Umbilical cord (tissue), 2 donors: Measurements from ENCODE around the gene NEK6. TPM values are rescaled to one million over a fixed set of nuclear protein-coding genes. Genes with fewer than 3 reads are reported as not detected.
A peak's percentile ranks its signal among the peaks of the same experiment; 100 is the strongest.

Experiments used
- DNase-seq: peaks from one replicate; pipeline ENCODE4 v3.0.0-alpha.2; 2015; ENCODE audit warnings: low spot score
- total RNA-seq: library from RNA; depleted of rRNA; stranded (reverse); fragments of >200 nt; gene quantifications from one replicate; pipeline ENCODE4 v1.2.3, GENCODE V29; 2014; ENCODE audit warnings: low replicate concordance; ENCODE audit not compliant: insufficient read depth

NEK6 gene
- total RNA-seq, 1 donor from 2014 or later = 32.0 TPM

DNA sequence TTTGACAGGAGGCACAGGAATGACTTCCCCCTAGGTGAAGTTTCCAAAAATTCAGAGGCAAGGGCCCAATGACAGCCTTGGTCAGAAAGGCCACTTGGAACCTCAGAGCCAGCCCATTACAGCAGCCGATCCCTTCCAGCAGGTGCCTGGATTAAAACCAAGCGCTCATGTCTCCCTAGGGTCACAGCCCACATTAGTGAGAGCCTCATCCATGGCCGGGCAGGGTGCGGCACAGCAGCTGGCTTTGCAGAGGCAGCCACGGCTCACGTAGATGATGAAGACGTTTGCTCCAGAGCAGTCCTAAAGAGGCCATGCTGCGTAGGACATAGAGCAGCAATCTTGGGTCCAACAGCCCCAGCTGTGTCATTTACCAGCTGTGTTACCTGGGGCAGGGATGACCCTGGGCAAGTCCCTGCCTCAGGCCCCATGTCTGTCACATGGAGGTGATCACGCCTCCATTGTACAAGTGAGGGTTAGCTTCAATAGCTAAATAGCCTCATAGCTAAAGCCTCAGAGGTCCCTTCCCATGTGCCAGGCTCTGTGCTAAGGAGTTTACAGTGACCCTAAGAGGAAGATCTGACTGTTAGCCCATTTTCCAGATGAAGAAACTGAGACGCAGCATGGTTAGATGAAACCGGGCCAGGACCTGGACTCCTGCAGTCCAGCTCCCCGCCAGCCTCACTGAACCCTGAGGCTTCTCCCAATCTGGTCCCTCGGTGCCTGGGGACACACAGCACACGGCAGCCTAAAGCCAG lies 39.2 kb downstream of the NEK6 start:
- no peak for DNase-seq

DNA sequence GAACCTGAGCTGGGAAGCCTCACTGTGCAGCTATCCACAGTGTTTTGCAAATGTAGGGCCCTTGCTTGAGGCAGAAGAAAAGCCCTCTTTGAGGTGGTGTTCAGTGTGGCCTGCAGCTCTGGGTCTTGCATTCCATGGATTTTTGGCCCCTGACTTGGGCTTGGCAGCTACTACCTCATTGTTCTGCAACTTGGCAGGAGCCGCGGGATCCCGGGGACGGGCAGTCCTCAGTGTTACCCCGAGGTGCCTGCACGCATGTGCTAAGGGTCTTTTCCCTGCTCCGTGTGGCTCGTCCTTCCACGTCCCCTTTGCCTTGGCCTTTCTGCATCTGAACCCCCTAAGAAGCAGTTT lies 39.8 kb downstream of the NEK6 start:
- peak; percentile 69 for DNase-seq

DNA sequence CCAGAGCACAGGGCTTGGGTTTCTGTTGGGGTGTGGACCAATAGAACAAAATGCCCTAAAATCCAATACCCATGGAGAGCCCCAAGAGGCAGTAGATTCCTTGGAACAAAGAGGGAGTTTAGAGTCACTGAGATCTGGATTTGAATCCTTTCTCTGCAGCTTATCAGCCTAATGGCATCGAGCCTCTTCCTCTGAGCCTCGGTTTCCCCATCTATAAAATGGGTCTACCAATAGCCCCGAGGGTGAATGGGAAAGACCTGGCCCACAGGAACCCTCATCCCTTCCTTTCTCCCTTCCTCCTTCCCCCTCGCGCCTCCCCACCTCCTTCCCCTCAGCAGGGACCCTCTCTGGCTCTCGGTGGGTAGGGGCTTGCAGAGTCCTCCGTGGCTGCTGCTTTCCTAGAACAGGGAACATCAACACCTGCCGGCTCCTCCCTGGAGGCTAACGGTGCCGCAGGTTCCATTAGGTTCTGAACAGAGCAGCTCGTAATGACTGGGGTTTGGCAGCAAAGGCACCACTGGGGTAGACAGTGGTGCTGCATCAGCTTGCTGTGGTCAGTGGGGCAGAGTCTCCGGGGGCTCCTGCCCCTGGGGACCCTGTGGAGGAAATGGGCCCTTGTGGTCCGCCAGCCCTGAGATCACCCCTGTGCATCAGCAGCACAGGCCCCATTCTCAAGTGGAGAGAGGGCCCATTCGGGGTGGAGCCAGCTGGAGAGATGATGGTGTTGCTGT lies 40.3 kb downstream of the NEK6 start:
- no peak for DNase-seq

DNA sequence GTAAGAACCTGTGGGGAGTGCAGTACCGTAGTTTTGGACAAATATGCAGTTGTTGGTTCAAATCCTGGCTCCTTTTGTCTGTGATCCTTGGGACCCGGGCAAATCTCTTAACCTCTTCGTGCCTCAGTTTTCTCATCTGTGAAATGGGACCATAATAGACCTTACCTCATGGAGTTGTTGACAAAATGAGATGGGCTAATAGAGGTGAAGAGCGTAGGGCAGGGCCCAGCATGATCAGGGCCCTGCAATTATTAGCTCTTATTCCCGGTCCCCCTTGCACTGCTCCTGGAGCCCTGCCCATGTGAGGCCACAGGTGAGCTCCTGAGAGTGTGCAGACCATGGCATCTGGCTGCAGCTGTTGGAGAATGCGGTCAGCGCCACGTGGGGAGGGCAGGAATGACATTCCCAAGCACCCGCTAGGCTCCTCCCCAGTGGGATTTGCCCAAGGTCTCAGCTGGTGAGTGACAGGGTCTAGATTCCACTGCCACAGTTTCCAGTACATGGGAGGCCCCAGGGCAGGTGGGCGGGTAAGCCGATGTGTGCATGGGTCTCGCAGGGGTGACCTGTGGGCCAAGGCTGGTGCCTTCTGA lies 41.0 kb downstream of the NEK6 start:
- no peak for DNase-seq

DNA sequence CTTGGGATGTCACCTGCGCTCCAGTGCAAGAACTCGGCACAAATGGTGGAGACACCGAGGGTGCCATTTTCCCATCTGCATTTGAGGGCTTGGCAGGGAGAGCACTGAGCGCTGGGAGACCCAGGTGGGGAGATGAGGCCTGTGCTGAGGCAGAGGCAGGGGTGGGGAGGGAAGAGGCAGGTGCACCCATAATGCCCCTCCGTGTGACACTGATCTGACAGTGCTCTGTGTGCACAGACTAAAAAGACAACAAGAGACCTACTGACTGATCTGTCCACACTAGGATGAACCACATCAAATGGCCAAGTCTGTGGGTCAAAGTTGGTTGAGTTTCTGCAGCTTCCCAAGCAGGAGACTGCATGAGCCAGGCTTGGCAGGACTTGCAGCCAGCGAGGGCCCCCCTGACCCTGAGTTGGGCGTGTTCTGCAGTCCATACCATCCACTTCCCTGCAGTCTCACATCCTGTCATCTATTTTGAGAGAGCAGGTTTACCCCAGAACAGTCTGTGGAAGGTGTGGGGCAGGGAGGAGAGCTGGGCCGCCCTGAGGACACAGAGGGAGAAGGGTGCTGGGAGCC lies 41.9 kb downstream of the NEK6 start:
- DNase-seq = no peak

DNA sequence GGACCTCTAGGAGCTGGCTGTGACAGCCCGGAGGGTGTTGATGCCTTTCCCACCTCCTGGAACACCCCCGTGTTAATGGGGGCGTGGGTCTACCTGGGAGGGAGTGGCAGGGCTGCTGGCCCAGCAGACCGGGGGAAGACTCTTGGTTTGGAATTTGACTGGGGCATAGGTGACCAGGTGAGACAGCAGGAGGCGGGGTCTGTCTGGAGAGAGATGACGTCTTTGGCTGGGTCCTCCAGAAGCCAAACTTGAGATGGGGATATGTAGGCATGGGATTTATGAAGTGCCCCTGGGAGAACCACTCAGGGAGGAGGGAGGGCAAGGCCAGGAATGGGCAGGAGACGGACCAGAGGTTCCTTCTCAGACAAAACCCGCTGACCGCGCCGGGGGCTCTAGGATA lies 42.6 kb downstream of the NEK6 start:
- DNase-seq = no peak

DNA sequence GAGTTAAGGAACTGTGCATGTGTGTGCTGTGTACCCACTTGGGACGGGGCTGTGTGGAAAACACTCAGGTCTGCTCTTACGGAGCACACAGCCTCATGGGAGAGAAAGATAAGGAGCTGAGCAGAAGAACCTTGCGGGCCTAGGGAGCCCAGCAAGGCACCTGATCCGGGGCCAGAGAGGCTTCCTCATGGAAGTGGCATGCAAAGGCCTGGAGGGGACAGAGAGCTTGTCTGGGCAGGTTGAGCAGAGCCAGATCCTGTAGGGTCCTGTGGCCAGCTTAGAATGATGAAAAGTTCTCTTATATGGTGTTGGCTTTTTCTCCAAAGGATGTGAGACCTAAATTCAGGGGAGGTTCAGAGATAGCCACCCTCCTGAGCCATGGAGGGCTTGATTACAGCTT lies 45.2 kb downstream of the NEK6 start:
- no peak for DNase-seq

DNA sequence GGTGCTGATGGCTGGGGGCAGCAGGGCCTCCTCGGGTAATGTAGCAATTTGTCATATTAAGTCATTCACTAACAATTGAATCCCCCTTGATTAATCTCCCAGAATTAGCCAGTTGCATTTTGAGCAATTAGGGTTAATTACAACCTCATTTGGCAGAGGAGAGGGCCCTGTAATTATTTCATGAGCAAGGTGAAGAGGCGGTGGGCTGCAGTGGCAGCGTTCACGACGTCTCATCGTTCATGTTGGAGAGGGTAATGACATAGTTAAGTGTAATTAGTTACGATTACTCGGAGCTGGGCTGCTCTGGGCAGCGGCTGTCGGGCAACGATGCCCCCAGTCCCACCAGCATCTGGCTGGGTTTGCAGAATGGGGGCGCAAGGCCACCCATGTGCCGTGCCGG lies 46.0 kb downstream of the NEK6 start:
- no peak for DNase-seq

- no peak for DNase-seq
These were observed 46.5 kb downstream of the NEK6 start for GRCh38 chr9:124304285-124304684.

GRCh38 chr9:124306098-124306735 lies 48.5 kb downstream of the NEK6 start:
- DNase-seq = no peak

- DNase-seq = no peak
These were observed 49.8 kb downstream of the NEK6 start for GRCh38 chr9:124307379-124308030.

DNA sequence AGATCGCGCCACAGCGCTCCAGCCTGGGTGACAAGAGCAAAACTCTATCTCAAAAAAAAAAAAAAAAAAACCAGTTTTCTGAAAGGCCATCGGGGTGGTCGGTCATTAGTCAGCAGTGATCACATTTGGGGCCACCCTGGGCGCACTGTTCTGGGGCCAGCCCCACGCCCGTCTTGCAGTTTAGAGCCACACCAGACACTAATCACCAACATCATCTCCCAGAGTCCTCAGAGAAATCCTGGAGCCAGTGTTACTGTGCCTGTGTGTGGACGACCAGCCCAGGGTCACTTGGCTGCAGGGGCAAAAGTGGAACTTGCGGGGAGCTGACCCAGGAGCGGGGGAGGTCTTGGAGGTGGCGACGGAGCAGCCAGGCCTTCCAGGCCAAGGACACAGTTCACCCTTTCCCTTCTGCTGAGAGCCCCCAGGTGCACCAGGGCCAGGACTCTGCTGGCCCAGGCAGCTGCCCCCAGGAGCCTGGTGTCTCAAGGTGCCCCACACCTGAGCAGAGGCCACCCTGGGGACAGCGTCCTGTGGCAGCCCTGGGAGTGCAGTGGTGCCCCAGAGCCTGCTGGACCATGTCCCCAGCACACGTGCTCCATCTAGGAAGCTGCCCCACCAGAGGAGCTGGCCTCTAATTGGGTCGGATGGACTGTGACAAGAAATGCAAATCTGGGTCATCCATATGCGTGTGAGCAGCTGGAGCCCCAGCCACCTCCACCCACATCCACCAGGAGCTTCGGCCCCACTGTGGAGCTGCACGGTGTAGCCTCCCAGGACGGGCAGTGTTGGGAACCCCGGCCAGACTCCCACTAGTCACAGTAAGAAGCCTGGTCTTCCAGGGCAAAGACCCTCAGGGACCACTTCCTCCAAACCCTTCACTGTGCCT lies 51.1 kb downstream of the NEK6 start:
- no peak for DNase-seq

- no peak for DNase-seq
These were observed 51.9 kb downstream of the NEK6 start for GRCh38 chr9:124309667-124310084.

- DNase-seq = no peak
These were observed 53.5 kb downstream of the NEK6 start for GRCh38 chr9:124311283-124311682.

- no peak for DNase-seq
These were observed 54.8 kb downstream of the NEK6 start for GRCh38 chr9:124312290-124313265.

DNA sequence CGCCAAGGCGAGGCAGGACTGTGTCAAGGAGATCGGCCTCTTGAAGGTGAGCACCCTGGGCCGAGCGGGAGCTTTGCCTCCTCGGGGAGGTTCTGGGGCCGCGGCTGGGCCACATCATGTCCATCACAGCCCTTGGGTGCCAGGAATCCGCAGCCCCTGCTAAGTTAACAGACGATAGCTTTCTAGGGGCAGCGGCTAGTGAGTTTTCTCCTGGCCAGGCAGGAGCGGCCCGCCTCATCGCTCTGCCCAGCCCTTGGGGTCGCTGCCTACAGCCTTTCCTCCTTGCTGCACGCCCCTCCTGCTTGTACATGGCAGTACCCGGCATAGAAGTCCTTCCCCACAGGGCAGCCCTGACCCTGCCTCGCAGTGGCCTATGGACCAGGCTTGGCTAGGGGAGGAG lies 56.2 kb downstream of the NEK6 start:
- no peak for DNase-seq

- DNase-seq = no peak
These were observed 58.1 kb downstream of the NEK6 start for GRCh38 chr9:124315882-124316281.

- peak; percentile 67 for DNase-seq
These were observed 62.6 kb downstream of the NEK6 start for GRCh38 chr9:124320062-124320973.
